Nephron (organoid): ENCODE data around the gene SLC16A7.
"Not testable (repeated sequence)": the region's sequence is repeated elsewhere in the genome, so short reads cannot be mapped to it uniquely, and the experiment has no call there.

Experiments used
- H3K27ac Mint-ChIP-seq, 3 experiments: 2 replicates each; pipeline ENCODE4 v1.8.0; 2020; ENCODE audit warnings: mixed read lengths in 3 of 3, mild to moderate bottlenecking in 2 of 3, moderate library complexity in 1 of 3
- H3K27me3 Mint-ChIP-seq: 2 replicates; pipeline ENCODE4 v1.8.0; 2021; ENCODE audit warnings: low read depth, mild to moderate bottlenecking, moderate library complexity, mixed read lengths
- H3K36me3 Mint-ChIP-seq: 2 replicates; pipeline ENCODE4 v1.8.0; 2020; ENCODE audit warnings: low read depth, mixed read lengths
- H3K4me1 Mint-ChIP-seq: 2 replicates; pipeline ENCODE4 v1.8.0; 2020; ENCODE audit warnings: mixed read lengths
- H3K4me3 Mint-ChIP-seq, 3 experiments: 2 replicates each; pipeline ENCODE4 v1.8.0; 2020; ENCODE audit warnings: mild to moderate bottlenecking in 3 of 3, mixed read lengths in 3 of 3, moderate library complexity in 2 of 3
- H3K9me3 Mint-ChIP-seq: 2 replicates; pipeline ENCODE4 v1.8.0; 2020; ENCODE audit warnings: mixed read lengths
- CTCF ChIP-seq, 3 experiments: fragments of 200-600 bp; sonication (generic); IDR thresholded peaks; one replicate each; pipeline ENCODE4 v1.5.0; 2021; ENCODE audit warnings: antibody characterized with exemption in 3 of 3; ENCODE audit not compliant: unreplicated experiment in 3 of 3

Gene SLC16A7

GRCh38 chr12:59594943-59595500 lies 807 bp upstream of the SLC16A7 start:
- Mint-ChIP-seq H3K9me3 (no peaks in the 10 kb centered on the region), H3K36me3 (no peaks in the 10 kb centered on the region), H3K27ac (peak overlapping the region in 2 of 3 experiments; percentile 75 to 85), H3K27me3 (peaks cover 11% of the 10 kb centered on the region), H3K4me1 (peaks cover 19% of the 10 kb centered on the region), H3K4me3 (peak overlapping the region; percentile 89 to 92 (median 91))
- TF ChIP-seq CTCF (IDR thresholded peaks at IDR 0.05; ENCODE audit: unreplicated experiment in 3 of 3) = no peak

- Mint-ChIP-seq H3K4me1 (peaks cover 19% of the 10 kb centered on the region), H3K36me3 (no peaks in the 10 kb centered on the region)
Measured at GRCh38 chr12:59595565-59595882, 305 bp upstream of the SLC16A7 start.

DNA sequence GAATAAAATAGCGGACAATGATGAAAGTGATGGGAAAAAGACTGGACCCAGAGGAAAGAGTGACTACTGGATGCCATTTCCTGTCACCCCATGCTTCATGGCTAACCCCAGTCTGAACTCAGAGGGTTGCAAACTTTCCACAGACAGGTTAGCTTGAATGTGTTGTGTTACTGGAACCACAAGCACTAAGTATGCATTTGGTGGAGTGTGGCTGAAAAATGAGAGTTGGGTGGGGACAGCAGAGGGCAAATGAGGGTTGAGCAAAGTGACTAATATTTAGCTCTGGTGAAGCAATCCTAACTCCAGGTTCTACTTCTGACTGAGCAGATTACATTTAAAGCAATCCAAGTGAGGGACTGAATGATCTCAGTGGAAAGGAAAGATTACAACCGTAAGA lies 1.6 kb downstream of the SLC16A7 start:
- peaks cover 11% of the 10 kb centered on the region for H3K27me3 Mint-ChIP-seq
- no peak for TF ChIP-seq CTCF (IDR thresholded peaks at IDR 0.05; ENCODE audit: unreplicated experiment in 3 of 3)
- peak overlapping the region; percentile 84 to 92 (median 89) for H3K4me3 Mint-ChIP-seq
- no peaks in the 10 kb centered on the region for H3K36me3 Mint-ChIP-seq
- peaks cover 19% of the 10 kb centered on the region for H3K4me1 Mint-ChIP-seq
- no peaks in the 10 kb centered on the region for H3K9me3 Mint-ChIP-seq
- H3K27ac Mint-ChIP-seq = peak overlapping the region; percentile 75 to 95 (median 94)

More at GRCh38 chr12:59595565-59595882, 305 bp upstream of the SLC16A7 start:
- no peak for TF ChIP-seq CTCF (IDR thresholded peaks at IDR 0.05; ENCODE audit: unreplicated experiment in 3 of 3)
- Mint-ChIP-seq H3K27me3 (peaks cover 11% of the 10 kb centered on the region), H3K27ac (peak overlapping the region; percentile 34 to 85 (median 75)), H3K9me3 (no peaks in the 10 kb centered on the region), H3K4me3 (peak overlapping the region; percentile 89 to 92 (median 91))

DNA sequence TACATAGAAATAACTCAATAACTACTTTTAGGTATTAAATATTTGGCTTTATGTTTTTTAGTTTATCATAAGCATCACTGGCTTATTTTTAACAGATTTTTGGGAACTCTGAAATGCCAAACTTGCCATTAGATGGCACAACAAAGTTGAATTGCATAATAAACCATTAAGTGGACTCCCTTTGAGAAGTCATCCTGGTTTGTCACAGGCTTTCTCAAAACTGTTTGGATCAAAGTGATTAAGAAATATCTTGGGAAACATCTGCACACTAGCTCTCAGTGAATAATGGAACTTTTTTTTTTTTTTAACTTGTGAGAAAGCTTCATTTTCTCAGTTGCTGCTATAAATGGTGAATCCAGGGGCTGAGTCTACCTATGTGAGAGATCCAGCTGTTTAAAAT lies 4.3 kb downstream of the SLC16A7 start:
- H3K27me3 Mint-ChIP-seq = peaks cover 13% of the 10 kb centered on the region
- no peak for TF ChIP-seq CTCF (IDR thresholded peaks at IDR 0.05; ENCODE audit: unreplicated experiment in 3 of 3)
- no peaks in the 10 kb centered on the region for H3K36me3 Mint-ChIP-seq
- peaks cover 19% of the 10 kb centered on the region for H3K4me1 Mint-ChIP-seq
- no peak overlapping the region for H3K27ac Mint-ChIP-seq
- H3K4me3 Mint-ChIP-seq = no peak overlapping the region
- H3K9me3 Mint-ChIP-seq = no peaks in the 10 kb centered on the region

DNA sequence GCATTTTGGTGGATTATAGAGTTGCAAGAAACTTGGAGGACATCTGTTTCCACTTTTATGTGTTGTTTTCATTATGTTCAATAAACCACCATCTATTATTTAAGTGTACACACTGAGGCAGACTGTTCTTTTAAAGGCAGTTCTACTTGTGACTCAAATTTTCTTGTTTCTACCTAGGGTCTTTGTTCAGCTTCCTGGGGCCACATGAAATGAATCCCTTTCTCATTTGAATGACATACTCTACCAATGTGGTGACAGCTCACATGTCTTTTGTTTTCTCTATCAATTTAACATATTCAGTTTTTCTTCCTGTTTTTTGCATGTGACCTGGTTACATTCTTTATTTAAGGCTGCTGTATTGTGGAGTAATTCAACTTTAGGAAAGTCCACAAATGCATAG lies 7.9 kb downstream of the SLC16A7 start:
- Mint-ChIP-seq H3K4me1 (no peaks in the 10 kb centered on the region), H3K9me3 (no peaks in the 10 kb centered on the region), H3K4me3 (no peak overlapping the region), H3K36me3 (no peaks in the 10 kb centered on the region), H3K27me3 (peaks cover 9% of the 10 kb centered on the region), H3K27ac (no peak overlapping the region)
- no peak for TF ChIP-seq CTCF (IDR thresholded peaks at IDR 0.05; ENCODE audit: unreplicated experiment in 3 of 3)

DNA sequence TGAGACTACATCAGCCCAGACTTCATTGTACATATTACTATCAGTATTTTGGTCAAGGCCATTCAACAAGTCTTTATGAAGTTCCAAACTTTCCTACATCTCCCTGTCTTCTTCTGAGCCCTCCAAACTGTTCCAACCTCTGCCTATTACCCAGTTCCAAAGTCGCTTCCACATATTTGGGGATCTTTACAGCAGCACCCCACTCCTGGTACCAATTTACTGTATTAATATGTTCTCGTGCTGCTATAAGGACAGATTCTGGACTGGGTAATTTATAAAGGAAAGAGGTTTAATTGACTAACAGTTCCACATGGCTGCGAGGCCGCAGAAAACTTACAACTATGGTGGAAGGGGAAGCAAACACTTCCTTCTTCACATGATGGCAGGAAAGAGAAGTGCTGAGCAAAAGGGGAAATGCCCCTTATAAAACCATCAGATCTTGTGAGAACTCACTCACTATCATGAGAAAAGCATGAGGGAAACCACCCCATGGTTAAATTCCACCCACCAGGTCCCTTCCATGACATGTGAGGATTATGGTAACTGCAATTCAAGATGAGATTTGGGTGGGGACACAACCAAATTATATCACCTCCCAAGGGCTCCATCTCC lies 17.1 kb downstream of the SLC16A7 start:
- not testable (repeated sequence) for H3K27me3 Mint-ChIP-seq, H3K4me3 Mint-ChIP-seq

More for the DNA sequence above, 17.1 kb downstream of the SLC16A7 start:
- not testable (repeated sequence) for H3K4me1 Mint-ChIP-seq, H3K27ac Mint-ChIP-seq
- Mint-ChIP-seq H3K36me3 (peaks cover 17% of the 10 kb centered on the region), H3K9me3 (peaks cover 12% of the 10 kb centered on the region)
